Erythroblast (primary cell): Measurements from ENCODE around the gene BFSP2.

ENCODE experiments used
- GATA1 ChIP-seq: IDR thresholded peaks from 2 replicates; pipeline ENCODE4 v1.6.1; 2011; ENCODE audit warnings: low read depth, mild to moderate bottlenecking, control low read depth, low read length, moderate library complexity
- POLR2A ChIP-seq: IDR thresholded peaks from 2 replicates; pipeline ENCODE4 v1.6.1; 2011; ENCODE audit warnings: mild to moderate bottlenecking, low read length

- no peak for TF ChIP-seq POLR2A
- no peak for TF ChIP-seq GATA1
These were observed 16.7 kb upstream of the BFSP2 start for GRCh38 chr3:133383175-133383574.
